ENCODE data around the gene HPCAL1.

Gene HPCAL1

DNA sequence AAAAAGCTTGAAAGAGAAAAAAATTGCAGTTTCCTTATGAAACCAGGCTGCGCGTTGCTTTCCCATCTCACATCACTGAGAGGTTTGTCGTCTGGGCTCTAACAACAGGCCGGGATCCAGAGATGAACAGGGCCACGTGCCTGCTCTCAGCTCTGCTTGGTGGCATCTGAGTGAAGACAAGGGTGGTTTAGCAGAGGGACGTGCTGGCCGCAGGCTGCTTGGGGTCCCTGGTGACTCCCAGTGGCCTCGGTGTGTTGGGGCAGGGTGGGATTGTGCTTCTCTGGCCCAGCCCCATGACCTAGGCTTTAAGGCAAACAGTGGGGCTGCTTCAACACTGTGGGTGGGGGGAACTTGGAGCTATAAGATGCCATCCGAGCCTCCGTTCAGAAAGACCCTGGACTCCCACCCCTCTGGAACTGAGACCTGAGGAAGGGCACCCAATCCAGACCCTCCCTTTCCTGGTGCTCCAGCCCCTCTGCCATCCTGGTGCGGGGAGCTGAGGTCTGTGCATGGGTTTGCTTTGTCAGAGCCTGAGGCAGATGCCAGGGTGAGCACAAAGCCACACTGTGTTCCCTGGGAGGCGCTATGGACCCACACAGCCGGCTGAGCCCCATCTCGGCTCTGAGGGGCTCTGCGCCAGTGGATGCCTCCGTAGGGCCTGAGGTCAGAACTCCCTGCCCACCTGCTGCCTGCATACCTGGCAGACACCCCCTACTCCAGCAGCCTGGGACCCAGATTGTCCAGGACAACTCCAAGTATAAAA lies 18.4 kb upstream of the HPCAL1 start:
- H3K4me3 ChIP-seq (ENCODE audit: insufficient read depth, low read length, poor library complexity, severe bottlenecking), result no peak overlapping the region
- no peaks in the 10 kb centered on the region for H3F3A ChIP-seq (ENCODE audit: insufficient read depth)
- no peaks in the 10 kb centered on the region for H3K9me2 ChIP-seq (replicated peaks; ENCODE audit: insufficient read depth, low read length)
- no peak overlapping the region for H3K4me2 ChIP-seq (ENCODE audit: low read depth, low read length, poor library complexity, severe bottlenecking)
- H3K27ac ChIP-seq (ENCODE audit: low read depth, low read length), result no peak overlapping the region
- no peaks in the 10 kb centered on the region for H3K79me2 ChIP-seq (ENCODE audit: insufficient read depth, low read length)
- H3K36me3 ChIP-seq (ENCODE audit: low read length), result no peaks in the 10 kb centered on the region
- H3K9me3 ChIP-seq (ENCODE audit: insufficient read depth, low read length), result no peaks in the 10 kb centered on the region
- no peaks in the 10 kb centered on the region for H3K27me3 ChIP-seq (ENCODE audit: low read length)
- H2AFZ ChIP-seq (ENCODE audit: low read depth, low read length, severe bottlenecking), result no peak overlapping the region
- H4K20me1 ChIP-seq (ENCODE audit: low read depth, low read length), result no peaks in the 10 kb centered on the region
- no peak overlapping the region for H3K9ac ChIP-seq (ENCODE audit: low read length)
- TF ChIP-seq, protein P1, sequence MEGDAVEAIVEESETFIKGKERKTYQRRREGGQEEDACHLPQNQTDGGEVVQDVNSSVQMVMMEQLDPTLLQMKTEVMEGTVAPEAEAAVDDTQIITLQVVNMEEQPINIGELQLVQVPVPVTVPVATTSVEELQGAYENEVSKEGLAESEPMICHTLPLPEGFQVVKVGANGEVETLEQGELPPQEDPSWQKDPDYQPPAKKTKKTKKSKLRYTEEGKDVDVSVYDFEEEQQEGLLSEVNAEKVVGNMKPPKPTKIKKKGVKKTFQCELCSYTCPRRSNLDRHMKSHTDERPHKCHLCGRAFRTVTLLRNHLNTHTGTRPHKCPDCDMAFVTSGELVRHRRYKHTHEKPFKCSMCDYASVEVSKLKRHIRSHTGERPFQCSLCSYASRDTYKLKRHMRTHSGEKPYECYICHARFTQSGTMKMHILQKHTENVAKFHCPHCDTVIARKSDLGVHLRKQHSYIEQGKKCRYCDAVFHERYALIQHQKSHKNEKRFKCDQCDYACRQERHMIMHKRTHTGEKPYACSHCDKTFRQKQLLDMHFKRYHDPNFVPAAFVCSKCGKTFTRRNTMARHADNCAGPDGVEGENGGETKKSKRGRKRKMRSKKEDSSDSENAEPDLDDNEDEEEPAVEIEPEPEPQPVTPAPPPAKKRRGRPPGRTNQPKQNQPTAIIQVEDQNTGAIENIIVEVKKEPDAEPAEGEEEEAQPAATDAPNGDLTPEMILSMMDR (IDR thresholded peaks at IDR 0.05; ENCODE audit: insufficient read depth, low read length, poor library complexity, severe bottlenecking), result no peak
- no peak for TF ChIP-seq EZH2phosphoT487 (conservative IDR thresholded peaks at IDR 0.05; ENCODE audit: low read length)

DNA sequence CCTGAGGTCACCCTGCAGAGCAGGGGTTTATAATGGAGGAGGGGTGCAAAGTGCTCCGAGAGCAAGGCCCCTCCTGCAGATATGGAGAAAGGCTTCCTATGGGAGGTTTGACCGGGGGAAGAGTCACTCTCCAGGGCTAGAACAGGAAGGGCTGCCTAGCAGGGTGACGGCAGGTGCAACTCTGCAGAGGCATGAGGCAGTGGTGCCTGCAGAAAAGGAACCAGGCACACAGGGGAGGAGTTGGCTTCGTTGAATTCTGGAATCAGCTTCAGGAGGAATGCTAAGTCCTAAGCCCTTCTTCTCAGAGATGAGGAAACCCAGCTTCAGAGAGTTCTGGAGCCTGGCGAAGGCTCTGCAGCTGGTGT lies 17.5 kb upstream of the HPCAL1 start:
- Histone ChIP-seq H3K9me2 (replicated peaks; ENCODE audit: insufficient read depth, low read length) (no peaks in the 10 kb centered on the region), H2AFZ (ENCODE audit: low read depth, low read length, severe bottlenecking) (no peak overlapping the region), H3K36me3 (ENCODE audit: low read length) (no peaks in the 10 kb centered on the region), H3K4me3 (ENCODE audit: insufficient read depth, low read length, poor library complexity, severe bottlenecking) (no peak overlapping the region), H3K27ac (ENCODE audit: low read depth, low read length) (no peak overlapping the region), H4K20me1 (ENCODE audit: low read depth, low read length) (no peaks in the 10 kb centered on the region), H3K9ac (ENCODE audit: low read length) (no peak overlapping the region), H3K79me2 (ENCODE audit: insufficient read depth, low read length) (no peaks in the 10 kb centered on the region), H3K27me3 (ENCODE audit: low read length) (no peaks in the 10 kb centered on the region), H3K9me3 (ENCODE audit: insufficient read depth, low read length) (no peaks in the 10 kb centered on the region), H3F3A (ENCODE audit: insufficient read depth) (no peaks in the 10 kb centered on the region), H3K4me2 (ENCODE audit: low read depth, low read length, poor library complexity, severe bottlenecking) (no peak overlapping the region)
- TF ChIP-seq, protein P1 (IDR thresholded peaks at IDR 0.05; ENCODE audit: insufficient read depth, low read length, poor library complexity, severe bottlenecking), result no peak
- TF ChIP-seq EZH2phosphoT487 (conservative IDR thresholded peaks at IDR 0.05; ENCODE audit: low read length), result no peak

DNA sequence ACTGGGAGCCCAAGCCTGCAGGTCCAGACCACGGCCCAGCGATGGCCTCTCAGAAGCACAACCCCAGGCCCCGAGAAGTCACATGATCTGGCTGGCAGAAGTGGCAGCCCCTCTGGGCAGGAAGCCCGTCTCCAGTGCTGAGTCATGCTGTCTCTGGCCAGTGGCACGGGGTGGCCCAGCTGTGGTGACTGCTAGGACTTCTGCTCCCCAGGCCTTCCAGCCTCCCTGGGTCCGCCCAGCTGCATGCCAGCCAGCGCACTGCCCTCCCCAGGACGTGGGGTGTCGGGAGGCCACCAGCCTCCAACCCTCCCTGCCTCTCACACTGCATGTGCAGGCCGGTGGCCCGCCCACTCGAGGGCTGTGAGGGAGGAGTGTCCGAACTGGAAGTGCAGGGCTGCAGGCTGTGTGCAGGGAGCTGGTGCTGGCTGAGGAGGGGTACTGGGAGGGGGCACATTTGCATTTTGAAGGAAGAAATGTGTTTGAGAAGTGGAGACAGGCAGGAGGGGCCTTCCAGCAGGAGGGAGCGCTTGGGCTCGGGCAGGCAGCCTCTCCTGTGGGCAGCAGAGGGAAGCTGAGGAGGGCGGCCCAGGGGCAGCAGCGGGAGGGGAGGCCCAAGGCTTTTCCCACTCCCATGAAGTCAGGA lies 17.0 kb upstream of the HPCAL1 start:
- no peaks in the 10 kb centered on the region for H3K79me2 ChIP-seq (ENCODE audit: insufficient read depth, low read length)
- H3K4me2 ChIP-seq (ENCODE audit: low read depth, low read length, poor library complexity, severe bottlenecking), result no peak overlapping the region
- H3K9ac ChIP-seq (ENCODE audit: low read length), result no peak overlapping the region
- no peak overlapping the region for H3K27ac ChIP-seq (ENCODE audit: low read depth, low read length)
- TF ChIP-seq, protein P1 (IDR thresholded peaks at IDR 0.05; ENCODE audit: insufficient read depth, low read length, poor library complexity, severe bottlenecking), result no peak
- no peak for TF ChIP-seq EZH2phosphoT487 (conservative IDR thresholded peaks at IDR 0.05; ENCODE audit: low read length)
- H3K9me3 ChIP-seq (ENCODE audit: insufficient read depth, low read length), result no peaks in the 10 kb centered on the region
- H3K36me3 ChIP-seq (ENCODE audit: low read length), result no peaks in the 10 kb centered on the region
- H3K4me3 ChIP-seq (ENCODE audit: insufficient read depth, low read length, poor library complexity, severe bottlenecking), result no peak overlapping the region
- H3K9me2 ChIP-seq (replicated peaks; ENCODE audit: insufficient read depth, low read length), result no peaks in the 10 kb centered on the region
- no peak overlapping the region for H2AFZ ChIP-seq (ENCODE audit: low read depth, low read length, severe bottlenecking)
- no peaks in the 10 kb centered on the region for H4K20me1 ChIP-seq (ENCODE audit: low read depth, low read length)
- H3K27me3 ChIP-seq (ENCODE audit: low read length), result no peaks in the 10 kb centered on the region
- H3F3A ChIP-seq (ENCODE audit: insufficient read depth), result no peaks in the 10 kb centered on the region

Data from SU-DHL-6 (cell line).